ENCODE measurements around the gene ZNF672. TPM values are rescaled to one million over a fixed set of nuclear protein-coding genes. Genes with fewer than 3 reads are reported as not detected.

Gene ZNF672
- total and polyA plus RNA-seq, 2 experiments from 2014 or later: 10.3 to 39.7 TPM

- TF ChIP-seq REST (IDR thresholded peaks at IDR 0.05; ENCODE audit: unreplicated experiment) (no peak), EZH2 (IDR thresholded peaks at IDR 0.05; ENCODE audit: low read depth, unreplicated experiment) (no peak), ETS1 (IDR thresholded peaks at IDR 0.05) (no peak), ZNF114 (CRISPR knock-in tag; IDR thresholded peaks at IDR 0.05) (no peak), STAT1 (IDR thresholded peaks at IDR 0.05; ENCODE audit: unreplicated experiment) (no peak), ZNF331 (CRISPR knock-in tag; IDR thresholded peaks at IDR 0.05; ENCODE audit: low read depth) (no peak), CREB1 (CRISPR knock-in tag; IDR thresholded peaks at IDR 0.05; ENCODE audit: low read depth) (no peak), NANOG (IDR thresholded peaks at IDR 0.05; ENCODE audit: borderline replicate concordance) (no peak)
These were observed 27.1 kb upstream of the ZNF672 start (continued) for GRCh38 chr1:248810727-248811513.

GRCh38 chr1:248811514-248812490 is 26.2 kb upstream of the ZNF672 start:
- Mint-ChIP-seq H3K4me1 (peaks cover 13% of the 10 kb centered on the region), H3K9me3 (no peaks in the 10 kb centered on the region; the same call in 2 of the 3 replicates), H3K36me3 (ENCODE audit: low read depth) (peaks cover 51% of the 10 kb centered on the region), H3K4me3 (no peak overlapping the region), H3K27me3 (ENCODE audit: insufficient read depth, low read depth, poor library complexity) (peaks cover 12% of the 10 kb centered on the region), H3K27ac (peak overlapping the region; percentile 56; the same call in 1 of the 2 replicates)
- no peak overlapping the region for H3K4me3 ChIP-seq
- TF ChIP-seq POLR2AphosphoS5 (IDR thresholded peaks at IDR 0.05; ENCODE audit: low read depth): no peak
- TF ChIP-seq CTCF (conservative IDR thresholded peaks at IDR 0.05; ENCODE audit: low read depth in 2 of 2): peak; percentile 8 to 71; a peak in 2 of 4 replicates
- no peaks in the 10 kb centered on the region for H3F3A ChIP-seq (replicated peaks; ENCODE audit: low read depth)
- DNase-seq (ENCODE audit: low spot score): peak; percentile 56
- H3K27ac ChIP-seq (ENCODE audit: low read depth): no peak overlapping the region
- 0 out of 2 replicates have a peak, but pooled peaks cover 5% of the 10 kb centered on the region for H3K4me1 ChIP-seq (ENCODE audit: insufficient read depth)
- H2AFZ ChIP-seq: no peak overlapping the region
- ATAC-seq: peak; percentile 90
- no peaks in the 10 kb centered on the region for H3K9me2 ChIP-seq (ENCODE audit: insufficient read depth)
- no peak overlapping the region for H3K4me2 ChIP-seq
- H3K79me2 ChIP-seq (replicated peaks; ENCODE audit: insufficient read depth): no peaks in the 10 kb centered on the region
- H3K27me3 ChIP-seq (ENCODE audit: insufficient read depth): no peaks in the 10 kb centered on the region
- peaks cover 6% of the 10 kb centered on the region; the same call in 1 of the 2 replicates for H3K36me3 ChIP-seq (ENCODE audit: insufficient read depth)
- H4K20me1 ChIP-seq (replicated peaks; ENCODE audit: insufficient read depth): no peaks in the 10 kb centered on the region; the same call in 1 of the 2 replicates
